K562 (cell line): ENCODE results near the gene PRKACB. TPM values are rescaled to one million over a fixed set of nuclear protein-coding genes. Genes with fewer than 3 reads are reported as not detected.

Experiments
- BCL6 ChIP-seq: fragments of 250-450 bp; sonication (Bioruptor Pico); IDR thresholded peaks from 2 replicates; pipeline ENCODE4 v1.4.0; 2020
- GTF2B ChIP-seq: IDR thresholded peaks from 2 replicates; pipeline ENCODE4 v1.6.1; 2011; ENCODE audit not compliant: insufficient read length; ENCODE audit errors: extremely low read depth
- HINFP ChIP-seq: fragments of 450-650 bp; conservative IDR thresholded peaks from 2 replicates; pipeline ENCODE4 v1.6.1; 2016; ENCODE audit warnings: missing genetic modification characterization, low read depth, mild to moderate bottlenecking, control low read depth, missing compliant biosample characterization
- MGA ChIP-seq: fragments of 450-650 bp; IDR thresholded peaks from 2 replicates; pipeline ENCODE4 v1.6.1; 2016; ENCODE audit warnings: mild to moderate bottlenecking, moderate library complexity
- MXI1 ChIP-seq: IDR thresholded peaks from 2 replicates; pipeline ENCODE4 v1.6.1; 2011; ENCODE audit warnings: low read depth, mild to moderate bottlenecking, improper control_type of control experiment, low read length
- PHF20 ChIP-seq: fragments of 450-650 bp; IDR thresholded peaks from 2 replicates; pipeline ENCODE4 v1.6.1; 2018; ENCODE audit not compliant: partially characterized antibody
- SIX5 ChIP-seq, 2 experiments: IDR thresholded peaks; 2 replicates each; pipeline ENCODE4 v1.6.1; 2011; ENCODE audit warnings: low read length in 2 of 2, borderline replicate concordance in 1 of 2, low read depth in 1 of 2, mild to moderate bottlenecking in 1 of 2, moderate library complexity in 1 of 2; ENCODE audit not compliant: insufficient read depth in 1 of 2
- ZNF134 ChIP-seq: fragments of 250-450 bp; sonication (Bioruptor Pico); conservative IDR thresholded peaks from 2 replicates; pipeline ENCODE4 v1.4.0; 2020
- ZNF253 ChIP-seq: fragments of 250-450 bp; sonication (Bioruptor Pico); conservative IDR thresholded peaks from 2 replicates; pipeline ENCODE4 v1.6.1; 2021; ENCODE audit warnings: mild to moderate bottlenecking
- ZNF311 ChIP-seq: fragments of 250-450 bp; sonication (Bioruptor Pico); IDR thresholded peaks from 2 replicates; pipeline ENCODE4 v1.4.0; 2020; ENCODE audit warnings: mild to moderate bottlenecking, moderate library complexity
- ZNF717 ChIP-seq: fragments of 250-450 bp; sonication (Bioruptor Pico); IDR thresholded peaks from 2 replicates; pipeline ENCODE4 v1.5.0; 2021
- ZNF766 ChIP-seq: fragments of 200-800 bp; sonication (Bioruptor generic); conservative IDR thresholded peaks from 2 replicates; pipeline ENCODE4 v1.6.1; 2016; ENCODE audit warnings: missing genetic modification characterization, missing compliant biosample characterization
- polyA plus RNA-seq, 8 experiments: library from polyadenylated mRNA; depleted of rRNA in 4 of 8; stranded (reverse) in 5 of 8; unstranded in 3 of 8; fragments of >200 nt; fragmentation: Nextera tagmentation in 2 of 8; fragmentation: Illumina TruSeq in 1 of 8; extraction: Ambion mirVana in 2 of 8; extraction: Trizol in 1 of 8; gene quantifications; 2 replicates each; pipeline versions ENCODE4 v1.2.1 to v1.2.3, GENCODE V29; 2011 to 2014; ENCODE audit warnings: inconsistent platforms in 1 of 8, missing spikeins in 1 of 8
- total RNA-seq, 7 experiments: library from RNA; depleted of rRNA in 6 of 7; stranded (reverse); fragments of >200 nt in 6 of 7; fragmentation: Illumina TruSeq in 2 of 7; extraction: Trizol in 2 of 7; gene quantifications; 2 replicates each; pipeline versions ENCODE4 v1.2.1 to v1.2.3, GENCODE V29; 2011 to 2021; ENCODE audit warnings: low replicate concordance in 1 of 7
- TF ChIP-seq, protein P1 (sequence below), 2 experiments: fragments of 450-650 bp; conservative IDR thresholded peaks; 2 replicates each; pipeline ENCODE4 v1.6.1; 2017; ENCODE audit warnings: mild to moderate bottlenecking in 2 of 2, moderate library complexity in 2 of 2

PRKACB gene
- total and polyA plus RNA-seq, 9 of the 15 experiments (the other 6 are each of a cell fraction or from before 2014, with no cell fraction given) = 1.1 to 5.2 (median 2.8) TPM

- TF ChIP-seq, protein P1, sequence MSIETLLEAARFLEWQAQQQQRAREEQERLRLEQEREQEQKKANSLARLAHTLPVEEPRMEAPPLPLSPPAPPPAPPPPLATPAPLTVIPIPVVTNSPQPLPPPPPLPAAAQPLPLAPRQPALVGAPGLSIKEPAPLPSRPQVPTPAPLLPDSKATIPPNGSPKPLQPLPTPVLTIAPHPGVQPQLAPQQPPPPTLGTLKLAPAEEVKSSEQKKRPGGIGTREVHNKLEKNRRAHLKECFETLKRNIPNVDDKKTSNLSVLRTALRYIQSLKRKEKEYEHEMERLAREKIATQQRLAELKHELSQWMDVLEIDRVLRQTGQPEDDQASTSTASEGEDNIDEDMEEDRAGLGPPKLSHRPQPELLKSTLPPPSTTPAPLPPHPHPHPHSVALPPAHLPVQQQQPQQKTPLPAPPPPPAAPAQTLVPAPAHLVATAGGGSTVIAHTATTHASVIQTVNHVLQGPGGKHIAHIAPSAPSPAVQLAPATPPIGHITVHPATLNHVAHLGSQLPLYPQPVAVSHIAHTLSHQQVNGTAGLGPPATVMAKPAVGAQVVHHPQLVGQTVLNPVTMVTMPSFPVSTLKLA (conservative IDR thresholded peaks at IDR 0.05) = no peak
- TF ChIP-seq HINFP (tag) = peak; percentile 9; the same call in 1 of the 2 replicates
- peak; percentile 40; the same call in 1 of the 2 replicates for TF ChIP-seq ZNF766 (CRISPR knock-in tag)
- peak; percentile 57; the same call in 1 of the 2 replicates for TF ChIP-seq ZNF311
- no peak for TF ChIP-seq ZNF253 (CRISPR knock-in tag)
- TF ChIP-seq MGA = peak; percentile 45; the same call in 1 of the 2 replicates
- TF ChIP-seq BCL6 (CRISPR knock-in tag) = no peak
- TF ChIP-seq PHF20 = no peak
- no peak for TF ChIP-seq GTF2B
- TF ChIP-seq ZNF134 (CRISPR knock-in tag) = no peak
- no peak for TF ChIP-seq ZNF717 (CRISPR knock-in tag)
- no peak for TF ChIP-seq SIX5 (IDR thresholded peaks at IDR 0.05; ENCODE audit: borderline replicate concordance in 1 of 2, insufficient read depth in 1 of 2, low read depth in 1 of 2, low read length in 2 of 2)
- no peak for TF ChIP-seq MXI1
Measured at GRCh38 chr1:84117868-84118267, 26.2 kb upstream of the PRKACB start (continued).
